GM18873 (cell line): ENCODE data around the gene DNA2.
A peak's percentile ranks its signal among the peaks of the same experiment; 100 is the strongest.
"Not testable (repeated sequence)": the region's sequence is repeated elsewhere in the genome, so short reads cannot be mapped to it uniquely, and the experiment has no call there.

ENCODE experiments used
- ATAC-seq: cut with Tn5 transposase; IDR thresholded peaks from one replicate; pipeline ENCODE4 v1.9.1; 2021; ENCODE audit warnings: mild to moderate bottlenecking, moderate library complexity, moderate number of reproducible peaks; ENCODE audit not compliant: unreplicated experiment, low FRiP score

DNA2 gene, protein sequence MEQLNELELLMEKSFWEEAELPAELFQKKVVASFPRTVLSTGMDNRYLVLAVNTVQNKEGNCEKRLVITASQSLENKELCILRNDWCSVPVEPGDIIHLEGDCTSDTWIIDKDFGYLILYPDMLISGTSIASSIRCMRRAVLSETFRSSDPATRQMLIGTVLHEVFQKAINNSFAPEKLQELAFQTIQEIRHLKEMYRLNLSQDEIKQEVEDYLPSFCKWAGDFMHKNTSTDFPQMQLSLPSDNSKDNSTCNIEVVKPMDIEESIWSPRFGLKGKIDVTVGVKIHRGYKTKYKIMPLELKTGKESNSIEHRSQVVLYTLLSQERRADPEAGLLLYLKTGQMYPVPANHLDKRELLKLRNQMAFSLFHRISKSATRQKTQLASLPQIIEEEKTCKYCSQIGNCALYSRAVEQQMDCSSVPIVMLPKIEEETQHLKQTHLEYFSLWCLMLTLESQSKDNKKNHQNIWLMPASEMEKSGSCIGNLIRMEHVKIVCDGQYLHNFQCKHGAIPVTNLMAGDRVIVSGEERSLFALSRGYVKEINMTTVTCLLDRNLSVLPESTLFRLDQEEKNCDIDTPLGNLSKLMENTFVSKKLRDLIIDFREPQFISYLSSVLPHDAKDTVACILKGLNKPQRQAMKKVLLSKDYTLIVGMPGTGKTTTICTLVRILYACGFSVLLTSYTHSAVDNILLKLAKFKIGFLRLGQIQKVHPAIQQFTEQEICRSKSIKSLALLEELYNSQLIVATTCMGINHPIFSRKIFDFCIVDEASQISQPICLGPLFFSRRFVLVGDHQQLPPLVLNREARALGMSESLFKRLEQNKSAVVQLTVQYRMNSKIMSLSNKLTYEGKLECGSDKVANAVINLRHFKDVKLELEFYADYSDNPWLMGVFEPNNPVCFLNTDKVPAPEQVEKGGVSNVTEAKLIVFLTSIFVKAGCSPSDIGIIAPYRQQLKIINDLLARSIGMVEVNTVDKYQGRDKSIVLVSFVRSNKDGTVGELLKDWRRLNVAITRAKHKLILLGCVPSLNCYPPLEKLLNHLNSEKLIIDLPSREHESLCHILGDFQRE

DNA sequence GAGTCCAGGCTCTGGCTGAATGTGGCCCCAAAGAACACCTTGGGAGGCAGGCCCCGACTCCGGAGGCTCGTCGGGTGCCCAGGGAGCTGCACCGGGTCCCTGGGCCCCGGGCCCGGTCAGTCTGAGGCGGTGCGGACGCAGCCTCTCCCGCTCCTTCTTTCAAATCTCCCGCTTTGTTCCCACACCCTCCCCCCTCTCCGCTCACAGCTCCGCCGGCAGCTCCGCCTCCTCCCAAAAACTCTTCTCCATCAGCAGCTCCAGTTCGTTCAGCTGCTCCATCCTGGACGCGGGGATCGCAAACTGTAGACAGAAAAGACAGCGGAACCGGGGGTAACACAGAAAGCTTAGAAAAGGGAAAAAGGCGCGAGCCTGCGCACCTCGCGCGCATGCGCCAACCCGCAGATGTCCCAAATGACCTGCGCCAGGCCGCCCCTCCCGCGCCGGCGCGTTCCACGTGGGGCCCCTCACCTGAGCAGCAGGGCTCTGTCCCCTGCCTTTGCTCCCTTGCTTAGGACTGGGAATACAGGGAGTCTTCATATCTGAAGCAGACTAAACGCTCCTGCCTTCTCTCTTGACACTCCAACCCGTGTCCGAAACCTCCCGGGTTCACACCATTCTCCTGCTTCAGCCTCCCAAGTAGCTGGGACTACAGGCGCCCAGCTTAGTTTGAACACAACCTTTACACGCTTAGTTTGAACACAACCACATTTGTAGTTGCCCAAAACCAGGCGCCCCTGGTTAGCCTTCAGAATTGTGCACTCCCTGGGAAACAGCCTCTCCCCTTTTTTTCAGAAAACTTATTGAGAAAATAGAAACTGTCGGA, at the start of gene DNA2:
Gene DNA2 (minus strand): TSS at position 388 of the 823 bp plus-strand sequence. CDS start 109 bp downstream, at position 279.
- peak; percentile 69 for ATAC-seq

DNA sequence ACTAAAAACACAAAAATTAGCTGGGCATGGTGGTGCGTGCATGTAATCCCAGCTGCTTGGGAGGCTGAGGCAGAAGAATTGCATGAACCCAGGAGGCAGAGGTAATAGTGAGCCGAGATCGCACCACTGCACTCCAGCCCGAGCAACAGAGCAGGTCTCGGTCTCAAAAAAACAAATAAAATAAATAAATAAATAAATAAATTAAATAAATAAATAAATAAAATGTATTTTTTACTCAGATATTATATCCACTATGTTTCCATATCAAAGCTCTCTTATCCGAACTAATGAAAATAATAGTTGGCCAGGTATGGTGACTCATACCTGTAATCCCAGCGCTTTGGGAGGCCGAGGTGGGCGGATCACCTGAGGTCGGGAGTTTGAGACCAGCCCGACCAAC, 46.8 kb upstream of the DNA2 start:
- ATAC-seq = not testable (repeated sequence)

DNA sequence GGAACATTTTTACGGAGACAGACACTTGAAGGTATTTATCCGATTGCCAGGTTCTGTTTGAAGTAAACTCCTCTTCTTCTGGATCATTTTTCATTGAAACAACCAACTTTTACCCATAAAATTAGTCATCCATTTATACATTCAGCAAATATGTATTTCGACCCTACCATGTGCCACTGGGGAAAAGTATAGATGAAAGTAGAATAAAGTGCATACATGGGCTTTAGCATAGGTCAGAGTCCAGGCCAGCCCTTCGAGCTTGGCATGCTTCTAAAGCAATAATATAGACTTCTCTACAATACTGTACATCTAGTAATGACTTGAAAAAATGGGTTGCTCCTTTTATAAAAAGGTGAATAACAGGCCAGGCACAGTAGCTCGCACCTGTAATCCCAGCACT, 45.4 kb upstream of the DNA2 start:
- ATAC-seq = no peak

DNA sequence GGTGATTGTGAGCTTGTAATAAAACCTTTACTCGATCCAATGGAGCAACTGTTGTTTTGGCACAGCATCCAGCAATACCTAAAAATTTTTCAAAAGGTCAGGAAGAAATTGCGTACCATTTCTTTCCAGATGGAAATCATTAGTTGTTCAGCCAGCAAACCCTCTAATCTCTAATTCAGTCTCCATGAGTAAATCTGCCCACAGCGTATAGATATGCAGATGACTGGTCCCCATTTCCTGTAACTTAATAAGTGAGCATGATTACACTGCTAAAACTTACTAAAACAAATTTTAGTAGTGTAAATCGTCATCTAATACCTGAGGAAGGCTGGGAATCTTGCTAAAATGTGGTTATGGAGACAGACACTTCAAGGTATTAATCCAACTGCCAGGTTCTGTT, 45.0 kb upstream of the DNA2 start:
- no peak for ATAC-seq

DNA sequence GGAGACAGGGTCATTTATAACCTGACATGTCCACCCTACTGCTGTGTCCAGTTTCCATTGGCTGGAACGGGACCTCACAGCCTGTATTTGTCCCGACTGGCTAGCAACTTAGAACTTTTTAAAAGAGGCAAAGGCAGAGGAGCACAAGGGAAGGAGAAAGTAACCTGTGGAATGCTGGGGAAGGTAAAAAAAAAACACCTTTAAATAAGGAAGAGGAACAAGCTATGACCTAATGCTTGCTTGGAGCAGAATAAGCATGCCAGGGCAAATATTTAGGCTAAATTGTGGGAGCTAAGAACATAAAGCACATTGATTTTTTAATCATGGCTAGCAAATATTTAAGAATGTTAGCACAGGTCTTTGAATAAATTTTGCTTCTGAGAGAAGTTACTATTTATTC, 44.4 kb upstream of the DNA2 start:
- not testable (repeated sequence) for ATAC-seq

DNA sequence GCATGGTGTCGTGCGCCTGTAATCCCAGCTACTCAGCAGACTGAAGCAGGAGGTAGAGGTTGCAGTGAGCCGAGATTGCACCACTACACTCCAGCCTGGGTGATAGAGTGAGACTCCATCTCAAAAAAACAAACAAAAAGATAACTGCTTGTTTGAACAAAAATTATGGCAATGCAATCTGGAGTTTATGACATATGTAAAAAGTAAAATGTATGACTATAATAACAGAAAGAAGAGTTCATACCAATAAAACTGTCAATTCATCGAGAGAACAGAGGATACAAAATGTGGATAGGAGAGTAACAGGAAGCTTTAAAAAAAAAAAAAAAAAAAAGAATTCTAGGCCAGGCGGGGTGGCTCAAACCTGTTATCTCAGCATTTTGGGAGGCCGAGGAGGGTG, 36.3 kb upstream of the DNA2 start:
- ATAC-seq = no peak

DNA sequence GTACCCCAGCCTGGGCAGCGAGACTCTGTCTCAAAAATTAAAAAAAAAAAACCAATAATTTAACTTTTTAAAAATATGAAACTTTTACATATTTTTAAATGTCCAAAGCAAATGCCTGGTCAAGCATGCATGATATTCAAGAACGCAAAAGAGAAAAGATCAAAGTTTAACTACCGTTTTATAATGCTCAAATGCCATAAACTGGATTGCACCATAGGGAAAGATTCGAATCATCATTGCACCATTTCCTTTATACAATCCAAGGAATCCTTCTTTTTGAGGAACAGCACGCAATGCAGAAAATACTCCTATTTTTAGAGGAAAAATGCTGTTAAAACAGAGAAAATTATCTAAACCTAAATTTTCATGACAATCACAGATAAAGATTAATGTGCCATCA, 34.6 kb upstream of the DNA2 start:
- no peak for ATAC-seq

DNA sequence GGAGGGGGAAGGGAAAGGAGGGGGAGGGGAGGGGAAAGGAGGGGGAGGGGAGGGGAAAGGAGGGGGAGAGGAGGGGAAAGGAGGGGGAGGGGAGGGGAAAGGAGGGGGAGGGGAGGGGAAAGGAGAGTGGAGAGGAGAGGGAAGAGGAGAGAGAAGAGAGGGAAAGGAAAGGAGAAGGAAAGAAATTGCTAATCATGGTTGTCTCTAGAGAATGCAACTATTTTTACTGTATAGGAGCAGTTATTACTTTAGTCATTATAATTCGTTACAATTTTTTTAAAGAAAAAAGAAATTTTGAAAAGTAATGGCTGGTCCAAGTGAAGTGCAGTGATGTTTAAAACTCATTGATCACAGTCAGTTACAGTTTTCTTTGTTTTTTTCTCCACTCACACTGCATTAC, 31.1 kb upstream of the DNA2 start:
- no peak for ATAC-seq

DNA sequence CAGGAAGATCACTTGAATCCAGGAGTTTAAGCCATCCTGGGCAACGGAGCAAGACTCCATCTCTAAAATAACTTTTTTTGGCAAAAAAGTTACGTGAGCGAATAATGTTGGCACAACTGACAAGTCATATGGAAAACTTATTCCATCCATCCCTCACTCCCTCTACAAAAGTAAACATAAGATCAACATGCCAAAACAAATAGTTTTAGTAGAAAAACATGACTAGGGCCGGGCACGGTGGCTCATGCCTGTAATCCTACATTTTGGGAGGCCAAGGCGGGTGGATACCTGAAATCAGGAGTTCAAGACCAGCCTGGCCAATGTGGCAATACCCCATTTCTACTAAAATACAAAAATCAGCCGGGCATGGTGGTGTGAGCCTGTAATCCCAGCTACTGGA, 29.9 kb upstream of the DNA2 start:
- ATAC-seq = no peak

DNA sequence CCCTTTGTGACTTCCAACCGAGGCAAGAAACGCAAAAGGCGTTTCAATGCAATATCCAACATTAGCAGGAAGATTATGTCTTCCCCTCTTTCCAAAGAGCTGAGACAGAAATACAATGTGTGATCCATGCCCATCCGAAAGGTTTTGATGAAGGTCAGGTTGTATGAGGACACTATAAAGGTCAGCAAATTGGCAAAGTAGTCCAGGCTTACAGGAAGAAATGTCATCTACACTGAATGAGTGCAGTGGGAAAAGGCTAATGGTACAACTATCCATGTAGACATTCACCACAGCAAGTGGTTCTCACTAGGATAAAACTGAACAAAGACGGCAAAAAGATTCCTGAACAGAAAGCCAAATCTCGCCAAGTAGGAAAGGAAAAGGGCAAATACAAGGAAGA, 27.8 kb upstream of the DNA2 start:
- no peak for ATAC-seq

DNA sequence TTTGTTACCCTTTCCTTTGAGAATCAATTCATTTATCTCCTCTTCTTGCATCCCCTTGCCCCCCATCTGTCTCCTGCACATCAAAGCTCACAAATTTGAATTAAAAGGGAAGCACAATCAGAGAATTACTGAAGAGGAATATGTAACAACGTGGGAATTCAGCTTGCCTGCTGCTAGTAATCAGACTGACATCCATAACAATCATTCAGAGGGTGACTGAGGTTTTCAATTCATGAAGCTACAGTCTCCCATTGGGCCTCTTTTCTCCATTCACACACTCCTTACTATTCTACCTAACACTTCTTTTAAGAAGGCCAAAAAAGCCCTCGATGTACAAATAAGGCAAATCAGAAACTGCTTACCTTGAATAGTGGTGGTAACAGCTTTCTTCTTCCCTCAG, 24.3 kb upstream of the DNA2 start:
- no peak for ATAC-seq

DNA sequence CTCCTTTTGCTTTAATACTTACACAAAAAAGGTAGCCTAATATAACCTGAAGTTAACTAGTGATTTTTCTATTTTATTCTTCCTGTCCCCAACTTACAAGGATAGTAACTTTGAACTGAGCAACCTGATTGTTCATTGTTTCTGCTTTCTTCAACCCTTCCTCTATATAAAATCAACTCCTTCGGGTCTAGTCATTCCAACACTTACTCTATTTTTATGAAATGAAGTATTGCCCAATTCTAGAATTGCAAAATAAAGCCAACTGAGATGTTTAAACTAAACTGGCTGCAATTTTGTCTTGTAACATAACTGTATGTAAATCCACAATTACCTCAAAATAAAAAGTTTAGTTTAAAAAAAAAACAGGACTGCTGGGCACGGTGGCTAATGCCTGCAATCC, 20.3 kb upstream of the DNA2 start:
- no peak for ATAC-seq

DNA sequence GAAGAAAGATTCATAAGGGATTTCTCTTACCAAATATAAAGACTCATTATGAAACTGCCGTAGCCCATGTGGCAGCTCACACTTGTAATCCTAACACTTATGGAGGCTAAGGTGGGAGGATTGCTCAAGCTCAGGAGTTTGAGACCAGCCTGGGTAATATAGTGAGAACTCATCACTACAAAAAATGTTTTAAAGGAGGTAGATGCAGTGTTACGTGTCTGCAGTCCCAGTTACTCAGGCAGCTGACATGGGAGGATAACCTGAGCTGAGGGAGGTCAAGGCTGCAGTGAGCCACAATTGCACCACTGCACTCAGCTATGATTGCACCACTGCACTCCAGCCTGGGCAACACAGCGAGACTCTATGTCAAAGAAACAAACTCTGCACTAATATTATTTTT, 18.1 kb upstream of the DNA2 start:
- ATAC-seq = no peak

DNA sequence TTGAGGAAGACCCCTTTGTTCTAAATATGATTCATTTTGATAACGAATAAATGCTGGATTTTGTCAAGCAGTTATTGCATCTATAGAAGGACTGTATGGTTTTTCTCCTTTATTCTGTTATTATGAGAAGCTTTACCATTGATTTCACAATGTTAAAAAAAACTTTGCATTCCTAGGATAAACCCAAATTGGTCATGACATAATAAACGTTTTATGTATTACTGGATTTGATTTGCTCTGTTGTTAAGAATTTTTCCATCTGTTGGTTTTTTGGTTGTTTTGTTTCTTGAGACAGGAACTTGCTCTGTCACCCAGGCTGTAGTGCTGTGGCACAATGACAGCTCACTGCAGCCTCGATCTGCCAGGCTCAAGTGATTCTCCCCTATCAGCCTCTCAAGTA, 2.2 kb upstream of the DNA2 start:
- no peak for ATAC-seq

DNA sequence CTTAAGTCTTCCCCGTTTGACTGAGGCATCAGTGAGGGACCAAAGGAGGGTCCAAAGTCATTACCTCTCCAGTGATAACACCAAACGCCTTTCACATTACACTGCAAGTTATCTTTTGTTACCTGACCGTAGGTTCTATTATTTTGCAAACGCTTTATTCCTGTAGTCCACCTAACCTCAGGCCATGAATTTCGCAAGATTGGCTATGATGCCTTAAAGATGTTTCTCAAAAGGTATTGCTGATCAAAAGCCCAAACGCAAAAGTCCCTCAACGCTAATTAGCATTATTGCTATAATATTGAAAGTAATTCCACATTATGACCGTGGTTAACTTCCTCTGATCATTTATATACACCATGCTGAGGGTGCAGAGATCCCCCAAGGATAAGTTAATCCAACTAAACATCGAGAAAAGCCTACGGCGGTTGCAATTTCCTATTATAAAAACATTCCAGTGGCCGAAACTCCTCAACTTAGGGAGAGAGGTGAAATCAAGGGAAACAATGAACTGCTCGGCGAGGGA, 649 bp downstream of the DNA2 start:
- ATAC-seq = no peak

DNA sequence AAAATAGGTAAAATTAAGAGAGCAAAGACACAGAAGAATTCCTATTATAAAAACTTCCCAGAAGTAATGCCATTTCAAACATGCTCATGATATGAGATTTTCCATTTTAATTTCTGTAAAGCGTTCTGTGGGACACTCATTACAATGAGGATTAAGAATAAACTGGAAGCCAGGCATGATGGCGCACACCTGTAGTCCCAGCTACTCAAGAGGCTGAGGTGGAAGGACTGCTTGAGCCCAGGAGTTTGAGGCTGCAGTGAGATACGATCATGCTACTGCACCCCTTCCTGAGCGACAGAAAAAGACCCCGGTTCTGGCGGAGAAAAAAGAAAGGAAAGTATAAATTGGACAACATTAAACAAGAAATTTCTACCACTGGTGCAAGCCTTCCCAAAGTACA, 1.5 kb downstream of the DNA2 start:
- no peak for ATAC-seq

DNA sequence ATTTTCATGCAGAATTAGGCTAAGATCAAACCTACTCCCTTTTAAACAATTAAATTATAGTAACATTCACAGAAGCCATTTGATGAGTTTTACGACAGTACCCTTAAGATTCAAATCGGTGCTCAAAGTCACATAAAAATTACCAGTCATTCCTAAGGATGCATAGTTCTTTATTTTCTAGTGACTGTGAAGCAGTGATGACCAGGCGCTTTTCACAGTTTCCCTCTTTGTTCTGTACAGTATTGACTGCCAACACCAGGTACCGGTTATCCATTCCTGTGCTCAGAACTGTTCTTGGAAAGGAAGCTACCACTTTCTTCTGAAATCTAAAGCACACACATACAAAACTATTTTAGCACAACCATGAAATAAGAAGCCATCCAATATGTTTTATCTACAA, 1.9 kb downstream of the DNA2 start:
- ATAC-seq = no peak

DNA sequence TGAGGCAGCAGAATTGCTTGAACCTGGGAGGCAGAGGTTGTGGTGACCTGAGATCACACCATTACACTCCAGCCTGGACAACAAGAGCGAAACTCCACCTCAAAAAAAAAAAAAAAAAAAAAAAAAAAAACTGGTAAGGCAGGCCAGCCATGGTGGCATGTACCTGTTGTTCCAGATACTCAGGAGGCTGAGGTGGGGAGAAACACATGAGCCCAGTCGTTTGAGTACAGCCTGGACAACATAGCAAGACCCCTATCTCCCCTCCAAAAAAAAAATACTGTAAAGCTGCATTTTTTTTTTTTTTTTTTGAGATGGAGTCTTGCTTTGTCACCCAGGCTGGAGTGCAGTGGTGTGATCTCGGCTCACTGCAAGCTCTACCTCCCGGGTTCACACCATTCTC, 7.0 kb downstream of the DNA2 start:
- ATAC-seq = not testable (repeated sequence)

DNA sequence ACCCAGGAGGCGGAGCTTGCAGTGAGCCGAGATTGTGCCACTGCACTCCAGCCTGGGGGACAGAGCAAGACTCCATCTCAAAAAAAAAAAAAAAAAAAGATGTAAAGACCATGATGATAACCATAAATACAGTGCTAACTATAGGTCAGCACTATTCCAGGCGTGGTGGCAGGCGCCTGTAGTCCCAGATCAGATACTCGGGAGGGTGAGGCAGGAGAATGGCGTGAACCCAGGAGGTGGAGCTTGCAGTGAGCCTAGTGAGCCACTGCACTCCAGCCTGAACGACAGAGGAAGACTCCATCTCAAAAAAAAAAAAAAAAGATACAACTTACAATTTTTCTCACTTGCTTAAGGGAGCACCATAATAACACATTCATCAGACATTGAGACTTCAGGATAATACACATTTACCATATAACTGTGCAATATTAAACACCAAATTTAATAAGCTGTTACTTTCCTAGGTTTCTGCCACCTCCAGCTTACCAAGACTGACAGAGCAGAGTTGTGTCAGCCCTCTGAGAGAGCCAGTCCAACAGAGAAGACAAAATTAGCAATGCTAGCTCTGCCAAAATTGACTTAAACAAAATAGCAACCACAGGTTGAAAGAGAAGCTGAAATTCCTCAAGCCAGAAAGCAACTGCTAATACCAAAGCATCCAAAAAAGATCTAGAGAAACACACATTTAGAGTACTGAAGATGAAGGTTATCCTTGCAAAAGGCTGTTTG, 8.2 kb downstream of the DNA2 start:
- no peak for ATAC-seq

DNA sequence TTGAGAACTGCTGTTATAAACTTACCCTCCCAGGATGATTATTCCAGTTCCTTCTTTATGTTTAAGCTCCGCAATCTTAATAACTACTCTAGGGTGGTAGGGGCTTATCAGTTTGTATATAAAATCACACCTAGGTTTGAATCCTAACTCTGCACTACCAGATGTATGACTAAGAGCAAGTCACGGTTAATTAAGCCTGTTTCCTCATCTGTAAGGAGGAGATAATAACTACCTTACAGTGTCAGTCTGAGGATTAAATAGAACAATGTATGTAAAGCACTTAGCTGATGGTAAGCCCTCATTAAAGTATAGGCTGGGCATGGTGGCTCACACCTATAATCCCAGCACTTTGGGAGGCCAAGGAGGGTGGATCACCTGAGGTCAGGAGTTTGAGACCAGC, 9.2 kb downstream of the DNA2 start:
- no peak for ATAC-seq
